HG02763 (cell line): ENCODE measurements around the gene TMEM167A.
A peak's percentile ranks its signal among the peaks of the same experiment; 100 is the strongest.

ENCODE experiments used
- ATAC-seq: cut with Tn5 transposase; IDR thresholded peaks from one replicate; pipeline ENCODE4 v1.9.1; 2021; ENCODE audit warnings: mild to moderate bottlenecking, moderate library complexity; ENCODE audit not compliant: unreplicated experiment

TMEM167A gene

DNA sequence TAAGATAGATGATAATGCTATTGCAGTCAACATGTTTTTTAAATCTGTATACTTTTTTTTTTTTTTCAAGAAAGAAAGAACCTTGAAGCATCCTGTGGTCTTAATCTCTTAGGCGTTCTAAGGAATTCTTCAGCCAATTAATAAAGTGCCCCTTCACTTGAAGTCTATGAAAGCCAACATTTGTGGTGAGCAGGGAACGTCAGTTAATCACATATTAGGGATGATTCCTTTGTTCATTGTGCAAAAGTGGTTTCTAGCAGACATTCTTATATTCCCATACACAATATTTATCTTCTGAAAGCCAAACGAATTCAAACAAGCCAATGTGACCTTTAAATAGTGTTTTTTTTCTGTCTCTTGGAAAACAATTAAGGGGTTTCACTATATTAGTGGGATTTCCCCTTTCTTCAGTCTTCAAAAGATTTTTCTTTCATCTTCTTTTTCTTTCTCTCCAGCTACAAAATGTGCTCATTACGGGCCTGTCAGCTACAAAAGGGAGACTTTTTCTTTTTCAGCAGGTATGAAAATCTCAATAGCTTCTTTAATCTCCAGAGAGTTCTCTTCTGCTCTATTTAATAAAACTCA, 40.1 kb downstream of the TMEM167A start:
- ATAC-seq, result no peak

DNA sequence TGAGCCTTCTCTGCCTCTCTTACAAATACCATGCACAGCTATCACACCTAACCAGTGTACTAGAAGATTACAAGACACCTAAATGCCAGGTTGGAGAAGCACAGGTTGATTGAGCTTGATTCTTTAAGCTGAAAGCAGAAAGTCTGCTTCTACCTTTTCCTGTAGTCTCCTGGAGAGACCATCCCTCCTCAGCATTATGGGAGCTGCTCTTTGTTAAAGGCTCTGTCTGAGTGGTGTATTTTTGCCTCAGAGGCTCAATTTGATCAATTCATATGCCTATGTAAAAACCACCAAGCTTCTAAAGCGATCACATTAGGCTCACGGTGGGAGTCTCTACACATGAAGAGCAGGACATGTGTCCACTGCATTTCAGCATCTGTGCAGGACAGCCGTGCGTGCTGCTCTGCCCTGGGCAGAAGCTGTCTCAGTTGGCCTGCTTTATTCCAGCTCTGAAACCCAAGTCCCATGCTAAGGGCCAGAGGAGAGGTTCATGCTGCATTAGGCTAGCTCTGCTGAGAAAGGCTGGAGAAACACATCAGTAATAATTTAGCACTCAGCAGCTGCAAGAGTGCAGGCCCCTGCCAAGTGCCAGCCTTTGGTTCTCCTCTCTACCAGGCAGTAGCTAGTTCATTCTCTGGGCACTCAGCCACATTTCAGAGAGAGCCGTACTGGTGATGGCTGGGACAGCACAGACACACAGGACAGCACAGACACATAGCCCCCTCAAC, 41.7 kb downstream of the TMEM167A start:
- no peak for ATAC-seq

DNA sequence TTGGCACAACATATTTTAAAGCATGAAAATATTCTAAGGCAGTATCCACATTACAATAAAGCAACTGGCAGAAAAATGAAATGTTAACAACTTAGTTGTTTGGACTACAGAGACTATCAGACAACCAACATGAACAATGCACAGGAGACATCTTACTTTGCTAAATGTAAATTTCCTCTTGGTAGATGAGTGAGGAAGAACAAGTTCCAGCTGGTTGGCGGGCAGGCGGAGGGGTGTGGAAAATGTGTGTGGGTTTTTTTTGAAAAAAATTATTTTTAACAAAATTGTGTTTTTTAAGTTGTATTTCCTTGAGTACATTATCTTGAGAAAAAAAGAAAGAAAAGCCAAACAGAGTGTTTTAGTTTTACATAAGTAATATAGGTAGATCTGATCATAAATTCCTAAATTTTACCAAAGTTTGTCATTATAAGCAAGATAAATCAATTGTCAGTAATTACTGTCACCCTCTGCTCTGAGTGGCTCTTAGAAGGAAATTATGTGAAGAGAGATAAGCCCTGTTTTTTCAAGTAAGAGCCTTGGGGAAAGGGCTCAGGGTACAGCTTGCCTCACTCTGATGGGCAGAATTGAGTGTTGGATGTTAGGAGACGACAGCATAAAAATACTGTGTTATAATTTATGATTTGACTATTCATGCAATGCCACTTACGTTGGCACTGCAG, 42.5 kb downstream of the TMEM167A start:
- no peak for ATAC-seq

- ATAC-seq, result no peak
These were observed 43.2 kb downstream of the TMEM167A start for GRCh38 chr5:83034036-83034435.

DNA sequence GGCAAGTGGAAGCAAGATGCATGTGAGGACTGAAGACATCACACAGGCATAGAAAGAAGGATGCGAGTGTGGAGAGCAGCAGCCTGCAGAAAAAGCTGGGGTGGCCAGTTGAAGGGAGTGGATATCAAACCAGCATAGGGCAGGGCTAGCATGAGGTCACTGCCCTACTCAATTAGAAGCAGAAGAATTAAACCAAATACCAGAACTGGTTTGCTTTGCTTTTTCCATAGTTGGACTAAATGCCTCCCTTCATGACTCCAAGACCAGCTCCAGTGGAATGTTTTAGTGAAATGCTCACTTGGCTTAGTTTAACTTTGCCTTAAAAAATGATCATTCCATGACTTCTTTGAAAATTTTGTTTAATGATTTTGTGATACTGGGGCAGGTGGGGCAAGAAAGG, 45.8 kb downstream of the TMEM167A start:
- no peak for ATAC-seq

GRCh38 chr5:83029912-83030311, 47.3 kb downstream of the TMEM167A start:
- ATAC-seq, result no peak

GRCh38 chr5:83026930-83027687, 50.1 kb downstream of the TMEM167A start:
- ATAC-seq, result peak; percentile 75

DNA sequence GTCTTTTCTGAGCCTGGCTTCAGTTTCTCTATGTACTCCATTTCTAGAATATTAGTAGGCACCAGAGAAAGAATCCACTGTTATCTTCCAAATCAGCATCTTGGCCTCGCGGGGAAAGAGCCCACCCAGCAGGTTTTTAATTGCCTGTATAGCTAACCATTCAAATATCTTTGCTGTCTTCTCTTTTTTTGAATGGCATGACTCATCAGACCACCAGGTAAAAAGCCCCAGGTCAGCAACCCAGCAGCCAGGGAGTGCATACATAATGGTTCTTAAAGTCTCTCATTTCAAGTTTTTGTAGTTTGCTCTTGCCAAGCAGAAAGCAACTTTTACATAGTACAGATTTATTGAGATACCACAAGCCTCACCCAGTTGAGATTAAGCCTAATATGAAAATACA, 50.7 kb downstream of the TMEM167A start:
- ATAC-seq, result no peak

GRCh38 chr5:83025690-83026478, 51.3 kb downstream of the TMEM167A start:
- no peak for ATAC-seq

DNA sequence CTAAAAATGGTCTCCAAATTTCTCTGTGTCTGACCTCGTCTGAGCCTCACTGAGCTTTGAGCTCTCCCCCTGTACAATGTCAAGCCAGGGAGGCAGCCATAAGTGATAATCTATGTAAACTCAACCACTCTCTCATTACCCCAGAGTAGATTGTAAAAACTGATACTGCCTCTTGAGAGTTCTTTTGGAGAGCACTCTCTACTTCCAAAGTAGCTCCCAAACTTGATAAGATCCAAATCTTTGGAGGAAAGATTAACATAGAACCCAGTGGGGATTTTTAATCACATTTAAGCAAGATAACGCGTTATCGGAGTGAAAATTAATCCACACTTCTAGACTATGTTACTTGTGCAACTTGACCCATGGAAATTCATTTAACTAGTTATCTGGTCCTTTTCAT, 54.9 kb downstream of the TMEM167A start:
- no peak for ATAC-seq

DNA sequence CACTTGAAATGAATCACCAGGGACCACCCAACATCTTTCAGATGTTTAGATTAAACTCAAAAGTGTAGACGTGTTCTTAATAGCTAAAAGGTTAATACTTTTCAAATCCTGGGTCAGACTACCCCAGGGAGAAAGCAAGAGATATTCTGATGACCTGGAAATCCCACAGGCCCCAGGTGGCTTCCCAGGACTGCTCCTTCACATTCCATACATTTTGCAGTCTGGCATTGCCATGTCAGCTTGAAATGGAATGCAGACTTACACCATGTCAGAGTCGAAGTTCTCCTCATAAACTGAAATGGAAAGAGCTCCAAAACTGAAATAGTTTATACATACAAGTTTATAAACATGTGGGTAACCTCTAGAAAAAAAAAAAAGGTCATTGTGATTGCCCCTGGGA, 61.5 kb downstream of the TMEM167A start:
- ATAC-seq, result no peak

- peak; percentile 99 for ATAC-seq
These were observed 65.2 kb downstream of the TMEM167A start for GRCh38 chr5:83011985-83012384.

- ATAC-seq, result no peak
These were observed 67.8 kb downstream of the TMEM167A start for GRCh38 chr5:83009408-83009807.

- no peak for ATAC-seq
These were observed 69.4 kb downstream of the TMEM167A start for GRCh38 chr5:83007755-83008154.

DNA sequence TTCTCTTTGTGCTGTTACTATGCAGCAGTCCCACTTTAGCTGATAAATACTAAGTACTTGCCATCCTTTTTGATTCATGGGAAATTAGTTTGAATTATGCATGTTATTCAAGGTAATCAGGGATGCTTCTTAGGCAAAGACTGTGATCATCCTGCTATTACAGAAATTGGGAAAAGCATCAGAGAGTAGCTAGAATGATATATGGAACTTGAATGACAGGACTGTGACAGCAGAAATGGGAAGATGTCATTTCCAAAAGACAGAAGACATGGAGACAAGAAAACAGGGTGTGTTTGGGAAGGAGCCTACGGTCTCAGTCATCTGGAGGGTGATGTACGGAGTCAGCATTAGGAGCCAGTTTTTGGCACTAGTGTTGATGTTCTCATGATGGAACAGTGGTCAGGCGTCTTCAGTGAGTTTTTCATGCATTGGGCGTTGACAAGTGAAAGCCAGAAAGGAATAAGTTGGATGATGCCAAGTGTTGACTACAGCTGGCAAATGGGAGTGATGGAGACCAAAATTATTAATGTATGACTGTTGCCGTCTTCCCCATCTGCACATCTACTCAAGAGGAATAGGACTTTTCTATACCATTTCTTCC, 70.4 kb downstream of the TMEM167A start:
- ATAC-seq, result no peak

DNA sequence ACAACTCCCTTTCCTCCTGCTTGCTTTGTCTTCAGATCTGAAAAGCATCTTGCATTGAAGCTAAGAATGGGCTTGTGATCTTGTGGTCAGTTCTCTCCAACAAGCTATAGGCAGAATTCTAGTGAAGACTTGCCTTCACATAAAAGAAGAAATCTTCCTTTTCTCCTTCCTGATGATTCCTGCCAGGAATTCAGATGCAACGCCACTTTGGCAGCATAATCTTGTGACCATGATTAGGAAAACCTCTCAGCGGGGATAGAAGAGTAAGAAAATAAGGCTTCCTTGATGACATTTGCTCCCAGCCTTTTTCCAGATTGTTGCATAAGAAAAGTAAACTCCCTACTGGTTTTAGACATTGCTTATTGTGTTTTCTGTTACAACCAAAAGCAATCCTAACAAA, 73.4 kb downstream of the TMEM167A start:
- ATAC-seq, result no peak
